Astrocyte (in vitro differentiated cells and primary cell): Measurements from ENCODE around the gene SLC17A1.

Experiments used
- EZH2 ChIP-seq: IDR thresholded peaks from 2 replicates; pipeline ENCODE4 v1.6.1; 2012; ENCODE audit warnings: mild to moderate bottlenecking, low read length, inconsistent platforms; ENCODE audit not compliant: insufficient read depth
- TF ChIP-seq, protein P1 (sequence below): IDR thresholded peaks from 2 replicates; pipeline ENCODE4 v1.5.1; 2011; ENCODE audit warnings: low read depth, mild to moderate bottlenecking, inconsistent platforms, low read length, moderate library complexity; ENCODE audit not compliant: insufficient read depth

- TF ChIP-seq, protein P1, sequence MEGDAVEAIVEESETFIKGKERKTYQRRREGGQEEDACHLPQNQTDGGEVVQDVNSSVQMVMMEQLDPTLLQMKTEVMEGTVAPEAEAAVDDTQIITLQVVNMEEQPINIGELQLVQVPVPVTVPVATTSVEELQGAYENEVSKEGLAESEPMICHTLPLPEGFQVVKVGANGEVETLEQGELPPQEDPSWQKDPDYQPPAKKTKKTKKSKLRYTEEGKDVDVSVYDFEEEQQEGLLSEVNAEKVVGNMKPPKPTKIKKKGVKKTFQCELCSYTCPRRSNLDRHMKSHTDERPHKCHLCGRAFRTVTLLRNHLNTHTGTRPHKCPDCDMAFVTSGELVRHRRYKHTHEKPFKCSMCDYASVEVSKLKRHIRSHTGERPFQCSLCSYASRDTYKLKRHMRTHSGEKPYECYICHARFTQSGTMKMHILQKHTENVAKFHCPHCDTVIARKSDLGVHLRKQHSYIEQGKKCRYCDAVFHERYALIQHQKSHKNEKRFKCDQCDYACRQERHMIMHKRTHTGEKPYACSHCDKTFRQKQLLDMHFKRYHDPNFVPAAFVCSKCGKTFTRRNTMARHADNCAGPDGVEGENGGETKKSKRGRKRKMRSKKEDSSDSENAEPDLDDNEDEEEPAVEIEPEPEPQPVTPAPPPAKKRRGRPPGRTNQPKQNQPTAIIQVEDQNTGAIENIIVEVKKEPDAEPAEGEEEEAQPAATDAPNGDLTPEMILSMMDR, result no peak
- no peak for TF ChIP-seq EZH2
Measured at GRCh38 chr6:25851961-25852360, 20.1 kb upstream of the SLC17A1 start.
